SK-N-SH (cell line): Measurements from ENCODE around the gene RAB40C. TPM values are rescaled to one million over a fixed set of nuclear protein-coding genes. Genes with fewer than 3 reads are reported as not detected.

Source experiments
- CTCF ChIA-PET: fragments of 300-600, 350-600 bp; formaldehyde crosslinking; extraction: SDS; loops from one replicate; lab custom pipeline; 2021; lab: Yijun Ruan, JAX
- POLR2A ChIA-PET: fragments of 350-600 bp; sonication (Branson Sonifier 250); formaldehyde crosslinking; extraction: SDS; loops from one replicate; lab custom pipeline; 2020; ENCODE audit warnings: antibody characterized with exemption, inconsistent platforms; lab: Yijun Ruan, JAX
- DNase-seq: peaks from one replicate; pipeline ENCODE4 v3.0.0; 2012
- H2AFZ ChIP-seq: fragments of 200-600 bp; sonication (generic); 2 replicates; pipeline ENCODE4 v1.8.1; 2016; ENCODE audit warnings: antibody characterized with exemption, mild to moderate bottlenecking, low read depth
- H3F3A ChIP-seq: fragments of 200-600 bp; sonication (generic); replicated peaks from 2 replicates; pipeline ENCODE3; 2016; ENCODE audit warnings: antibody characterized with exemption, mild to moderate bottlenecking; ENCODE audit not compliant: insufficient read depth
- H3K27ac ChIP-seq, 2 experiments: fragments of 200-500 bp in 1 of 2; fragments of 200-600 bp in 1 of 2; sonication (Bioruptor generic) in 1 of 2; sonication (generic), shearing (Covaris generic) in 1 of 2; 2 replicates each; pipeline versions ENCODE4 v1.5.1 to v1.6.1; 2014 to 2016; ENCODE audit warnings: low read depth in 2 of 2, inconsistent platforms in 1 of 2, low read length in 1 of 2, mild to moderate bottlenecking in 1 of 2, mixed read lengths in 1 of 2
- H3K27me3 ChIP-seq: fragments of 200-600 bp; sonication (generic), shearing (Covaris generic); 2 replicates; pipeline ENCODE4 v1.6.1; 2016; ENCODE audit warnings: mixed run types; ENCODE audit not compliant: insufficient read depth
- H3K36me3 ChIP-seq, 2 experiments: fragments of 200-500 bp in 1 of 2; fragments of 200-600 bp in 1 of 2; sonication (Bioruptor generic) in 1 of 2; sonication (generic) in 1 of 2; replicated peaks in 1 of 2; 2 replicates each; pipeline versions ENCODE3 to v1.5.1; 2014 to 2016; ENCODE audit warnings: low read length in 1 of 2, mild to moderate bottlenecking in 1 of 2; ENCODE audit not compliant: insufficient read depth in 2 of 2, control insufficient read depth in 1 of 2
- H3K4me1 ChIP-seq, 2 experiments: fragments of 200-500 bp in 1 of 2; fragments of 200-600 bp in 1 of 2; sonication (Bioruptor generic) in 1 of 2; sonication (generic), shearing (Covaris generic) in 1 of 2; 2 replicates each; pipeline versions ENCODE4 v1.5.1 to v1.6.1; 2014 to 2016; ENCODE audit warnings: low read depth in 1 of 2, low read length in 1 of 2, mixed run types in 1 of 2; ENCODE audit not compliant: insufficient read depth in 2 of 2, control insufficient read depth in 1 of 2
- H3K4me2 ChIP-seq: fragments of 200-600 bp; sonication (generic), shearing (Covaris generic); 2 replicates; pipeline ENCODE4 v1.6.1; 2017; ENCODE audit warnings: mixed run types
- H3K4me3 ChIP-seq, 2 experiments: fragments of 200-500 bp in 1 of 2; fragments of 200-600 bp in 1 of 2; sonication (Bioruptor generic) in 1 of 2; sonication (generic), shearing (Covaris generic) in 1 of 2; 2 replicates each; pipeline versions ENCODE4 v1.5.1 to v1.8.1; 2014 to 2016; ENCODE audit warnings: low read depth in 2 of 2, inconsistent platforms in 1 of 2, low read length in 1 of 2, mild to moderate bottlenecking in 1 of 2, mixed read lengths in 1 of 2, moderate library complexity in 1 of 2
- H3K79me2 ChIP-seq: fragments of 200-600 bp; sonication (generic); 2 replicates; pipeline ENCODE4 v1.8.1; 2017; ENCODE audit warnings: mild to moderate bottlenecking; ENCODE audit not compliant: insufficient read depth
- H3K9ac ChIP-seq: fragments of 200-600 bp; sonication (generic); 2 replicates; pipeline ENCODE4 v1.6.1; 2017; ENCODE audit warnings: mixed run types
- H3K9me2 ChIP-seq: fragments of 200-600 bp; sonication (generic); 2 replicates; pipeline ENCODE4 v1.6.1; 2017; ENCODE audit warnings: mixed run types
- H3K9me3 ChIP-seq: fragments of 200-600 bp; sonication (generic); 2 replicates; pipeline ENCODE4 v1.6.1; 2017; ENCODE audit warnings: mixed run types, mild to moderate bottlenecking, moderate library complexity
- H4K20me1 ChIP-seq: fragments of 200-600 bp; sonication (generic); 2 replicates; pipeline ENCODE4 v1.6.1; 2017; ENCODE audit warnings: mild to moderate bottlenecking, mixed run types; ENCODE audit not compliant: insufficient read depth
- EP300 ChIP-seq, 2 experiments: IDR thresholded peaks; 2 replicates each; pipeline versions ENCODE4 v1.4.0 to v1.6.1; 2012; ENCODE audit warnings: borderline replicate concordance in 1 of 2, low read depth in 1 of 2, low read length in 1 of 2
- EZH2phosphoT487 ChIP-seq: fragments of 200-600 bp; sonication (generic); IDR thresholded peaks from 2 replicates; pipeline ENCODE4 v1.6.1; 2017; ENCODE audit warnings: low read depth, mixed run types, mild to moderate bottlenecking, antibody characterized with exemption, moderate library complexity, borderline replicate concordance
- RAD21 ChIP-seq: IDR thresholded peaks from 2 replicates; pipeline ENCODE4 v1.6.1; 2012; ENCODE audit warnings: mild to moderate bottlenecking, low read length
- RFX5 ChIP-seq: IDR thresholded peaks from 2 replicates; pipeline ENCODE4 v1.6.1; 2012; ENCODE audit warnings: mild to moderate bottlenecking, improper control_type of control experiment, low read length
- TEAD4 ChIP-seq: IDR thresholded peaks from 2 replicates; pipeline ENCODE4 v1.4.0; 2012; ENCODE audit warnings: mild to moderate bottlenecking, borderline replicate concordance; ENCODE audit not compliant: insufficient read depth
- YY1 ChIP-seq: IDR thresholded peaks from 2 replicates; pipeline ENCODE4 v1.4.0; 2012; ENCODE audit warnings: low read depth, mild to moderate bottlenecking
- WGBS: methylation state at CpG from one replicate; pipeline ENCODE4 v1.1.6; 2017; ENCODE audit warnings: low lambda C conversion rate; 5-methylcytosine and 5-hydroxymethylcytosine counted together
- polyA plus RNA-seq, 3 experiments: library from polyadenylated mRNA; depleted of rRNA; stranded (reverse); fragments of >200 nt; gene quantifications; 2 replicates each; pipeline ENCODE4 v1.2.3, GENCODE V29; 2012
- TF ChIP-seq, protein P1 (sequence below): fragments of 150-350 bp; IDR thresholded peaks from 2 replicates; pipeline ENCODE4 v1.6.1; 2017; ENCODE audit warnings: antibody characterized with exemption, low read length, low read depth, borderline replicate concordance
- TF ChIP-seq, protein P2 (sequence below): IDR thresholded peaks from 2 replicates; pipeline ENCODE4 v1.4.0; 2012; ENCODE audit warnings: low read depth, borderline replicate concordance
- TF ChIP-seq, protein P3 (sequence below): IDR thresholded peaks from 2 replicates; pipeline ENCODE4 v1.4.0; 2012; ENCODE audit warnings: low read depth, borderline replicate concordance
- TF ChIP-seq, protein P4 (sequence below): IDR thresholded peaks from 2 replicates; pipeline ENCODE4; 2012

Gene RAB40C
- polyA plus RNA-seq, 1 of the 3 experiments (the other 2 are of a cell fraction), result 13.0 TPM

DNA sequence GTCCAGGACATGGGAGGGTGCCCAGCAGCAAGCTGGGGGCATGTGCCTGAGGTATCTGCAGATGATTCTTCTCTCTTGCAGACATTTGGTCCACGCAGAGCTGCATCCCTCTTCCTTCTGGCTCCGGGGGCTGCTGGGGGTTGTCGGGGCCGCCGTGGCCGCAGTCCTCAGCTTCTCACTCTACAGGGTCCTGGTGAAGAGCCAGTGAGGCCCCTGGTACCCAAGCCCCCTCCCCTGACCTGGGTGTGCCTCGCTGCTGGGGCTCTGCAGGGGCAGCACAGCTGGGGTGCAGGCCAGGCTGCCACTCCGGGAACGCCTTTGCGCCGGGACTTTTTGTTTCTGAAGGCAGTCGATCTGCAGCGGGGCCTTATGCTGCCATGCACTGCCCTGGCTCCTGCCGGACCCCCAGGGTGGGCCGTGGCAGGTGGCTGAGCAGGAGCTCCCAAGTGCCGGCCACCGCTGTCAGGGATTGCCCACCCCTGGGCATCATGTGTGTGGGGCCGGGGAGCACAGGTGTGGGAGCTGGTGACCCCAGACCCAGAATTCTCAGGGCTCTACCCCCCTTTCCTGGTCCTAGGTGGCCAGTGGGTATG lies 83.6 kb downstream of the RAB40C start (continued):
- TF ChIP-seq, protein P1, sequence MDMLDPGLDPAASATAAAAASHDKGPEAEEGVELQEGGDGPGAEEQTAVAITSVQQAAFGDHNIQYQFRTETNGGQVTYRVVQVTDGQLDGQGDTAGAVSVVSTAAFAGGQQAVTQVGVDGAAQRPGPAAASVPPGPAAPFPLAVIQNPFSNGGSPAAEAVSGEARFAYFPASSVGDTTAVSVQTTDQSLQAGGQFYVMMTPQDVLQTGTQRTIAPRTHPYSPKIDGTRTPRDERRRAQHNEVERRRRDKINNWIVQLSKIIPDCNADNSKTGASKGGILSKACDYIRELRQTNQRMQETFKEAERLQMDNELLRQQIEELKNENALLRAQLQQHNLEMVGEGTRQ, result no peak

DNA sequence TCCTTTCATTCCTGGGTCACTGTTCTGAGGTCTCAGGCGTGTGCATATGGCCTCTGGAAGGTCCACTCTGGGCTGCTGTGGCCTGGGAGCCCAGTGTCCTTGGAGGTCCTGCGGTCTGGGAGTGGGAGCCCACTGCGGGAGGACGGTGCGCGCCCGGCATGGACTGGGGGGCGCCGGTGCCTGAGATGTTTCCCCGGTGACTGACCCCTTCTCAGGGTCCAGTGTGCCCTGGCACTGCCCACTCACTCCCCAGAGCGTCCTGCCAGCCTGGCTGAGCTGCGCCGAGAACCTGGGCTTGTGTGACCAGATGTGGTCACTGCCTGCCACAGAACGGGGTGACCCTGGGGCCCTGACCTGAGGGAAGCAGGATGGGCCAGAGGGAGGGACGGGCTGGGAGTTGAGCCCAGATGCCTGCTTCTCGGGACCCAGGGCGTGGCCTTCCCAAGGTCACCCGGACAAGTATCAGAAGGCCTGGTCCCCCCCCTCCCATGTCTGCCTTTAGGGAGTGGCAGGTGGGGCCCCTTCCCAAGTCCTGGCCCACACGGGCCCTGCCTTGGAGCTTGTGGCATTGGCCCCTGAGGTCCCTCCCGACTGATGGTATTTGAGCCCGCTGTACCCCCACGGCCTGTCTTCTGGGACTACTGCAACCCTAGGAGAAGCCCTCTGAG lies 84.5 kb downstream of the RAB40C start:
- no peak overlapping the region for H2AFZ ChIP-seq
- H3K9me3 ChIP-seq, result no peaks in the 10 kb centered on the region
- H4K20me1 ChIP-seq, result 0 out of 2 replicates have a peak, but pooled peaks cover 2% of the 10 kb centered on the region
- ChIA-PET CTCF (interaction anchor here (1.5 to 4.6 kb wide), 3 partner anchors 14 to 279 kb away, joined by 3 to 20 read pairs (median 7); no protein-coding TSS in a partner anchor), POLR2A (interaction anchor here (1.1 kb wide), 1 partner anchor 8 kb away, joined by 3 read pairs; no protein-coding TSS in a partner anchor)
- peaks cover 11% of the 10 kb centered on the region; the same call in 1 of the 2 replicates for H3K79me2 ChIP-seq
- no peaks in the 10 kb centered on the region for H3K27me3 ChIP-seq
- H3F3A ChIP-seq, result peaks cover 4% of the 10 kb centered on the region
- DNase-seq, result no peak
- H3K9me2 ChIP-seq, result no peaks in the 10 kb centered on the region
- TF ChIP-seq, protein P2, sequence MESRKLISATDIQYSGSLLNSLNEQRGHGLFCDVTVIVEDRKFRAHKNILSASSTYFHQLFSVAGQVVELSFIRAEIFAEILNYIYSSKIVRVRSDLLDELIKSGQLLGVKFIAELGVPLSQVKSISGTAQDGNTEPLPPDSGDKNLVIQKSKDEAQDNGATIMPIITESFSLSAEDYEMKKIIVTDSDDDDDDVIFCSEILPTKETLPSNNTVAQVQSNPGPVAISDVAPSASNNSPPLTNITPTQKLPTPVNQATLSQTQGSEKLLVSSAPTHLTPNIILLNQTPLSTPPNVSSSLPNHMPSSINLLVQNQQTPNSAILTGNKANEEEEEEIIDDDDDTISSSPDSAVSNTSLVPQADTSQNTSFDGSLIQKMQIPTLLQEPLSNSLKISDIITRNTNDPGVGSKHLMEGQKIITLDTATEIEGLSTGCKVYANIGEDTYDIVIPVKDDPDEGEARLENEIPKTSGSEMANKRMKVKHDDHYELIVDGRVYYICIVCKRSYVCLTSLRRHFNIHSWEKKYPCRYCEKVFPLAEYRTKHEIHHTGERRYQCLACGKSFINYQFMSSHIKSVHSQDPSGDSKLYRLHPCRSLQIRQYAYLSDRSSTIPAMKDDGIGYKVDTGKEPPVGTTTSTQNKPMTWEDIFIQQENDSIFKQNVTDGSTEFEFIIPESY, result no peak
- TF ChIP-seq RFX5, result no peak
- no peak for TF ChIP-seq YY1
- no peak for TF ChIP-seq EP300 (IDR thresholded peaks at IDR 0.05; ENCODE audit: borderline replicate concordance in 1 of 2, low read depth in 1 of 2, low read length in 1 of 2)
- TF ChIP-seq, protein P3, sequence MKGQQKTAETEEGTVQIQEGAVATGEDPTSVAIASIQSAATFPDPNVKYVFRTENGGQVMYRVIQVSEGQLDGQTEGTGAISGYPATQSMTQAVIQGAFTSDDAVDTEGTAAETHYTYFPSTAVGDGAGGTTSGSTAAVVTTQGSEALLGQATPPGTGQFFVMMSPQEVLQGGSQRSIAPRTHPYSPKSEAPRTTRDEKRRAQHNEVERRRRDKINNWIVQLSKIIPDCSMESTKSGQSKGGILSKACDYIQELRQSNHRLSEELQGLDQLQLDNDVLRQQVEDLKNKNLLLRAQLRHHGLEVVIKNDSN, result no peak
- no peak for TF ChIP-seq TEAD4
- TF ChIP-seq, protein P4, sequence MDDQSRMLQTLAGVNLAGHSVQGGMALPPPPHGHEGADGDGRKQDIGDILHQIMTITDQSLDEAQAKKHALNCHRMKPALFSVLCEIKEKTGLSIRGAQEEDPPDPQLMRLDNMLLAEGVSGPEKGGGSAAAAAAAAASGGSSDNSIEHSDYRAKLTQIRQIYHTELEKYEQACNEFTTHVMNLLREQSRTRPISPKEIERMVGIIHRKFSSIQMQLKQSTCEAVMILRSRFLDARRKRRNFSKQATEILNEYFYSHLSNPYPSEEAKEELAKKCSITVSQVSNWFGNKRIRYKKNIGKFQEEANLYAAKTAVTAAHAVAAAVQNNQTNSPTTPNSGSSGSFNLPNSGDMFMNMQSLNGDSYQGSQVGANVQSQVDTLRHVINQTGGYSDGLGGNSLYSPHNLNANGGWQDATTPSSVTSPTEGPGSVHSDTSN, result no peak
- no peak for TF ChIP-seq RAD21
- no peak for TF ChIP-seq EZH2phosphoT487
- TF ChIP-seq, all 33 proteins: peak for 0
- Histone ChIP-seq H3K36me3 (peaks cover 5 to 49% of the 10 kb centered on the region in 2 experiments), H3K4me2 (no peak overlapping the region), H3K4me3 (no peak overlapping the region), H3K27ac (no peak overlapping the region; a peak in 1 of 4 replicates), H3K9ac (no peak overlapping the region), H3K4me1 (peaks cover 4 to 19% of the 10 kb centered on the region in 2 experiments; a peak in 2 of 4 replicates)
- 88% methylated on average over 2 of the region's 22 CpGs for WGBS
